ENCODE measurements around the gene SMC5.
A peak's percentile ranks its signal among the peaks of the same experiment; 100 is the strongest.

The SMC5 gene

GRCh38 chr9:70392850-70393249 lies 134.1 kb downstream of the SMC5 start:
- TF ChIP-seq SNAI2 (CRISPR knock-in tag; IDR thresholded peaks at IDR 0.05): no peak
- ATAC-seq: no peak

- TF ChIP-seq CREB5 (CRISPR knock-in tag; IDR thresholded peaks at IDR 0.05; ENCODE audit: low read depth): no peak
- TF ChIP-seq TOX (CRISPR knock-in tag; IDR thresholded peaks at IDR 0.05; ENCODE audit: borderline replicate concordance): no peak
- no peak for TF ChIP-seq GLIS3 (CRISPR knock-in tag; IDR thresholded peaks at IDR 0.05)
- TF ChIP-seq CSRNP3 (CRISPR knock-in tag; IDR thresholded peaks at IDR 0.05): no peak
- no peak for TF ChIP-seq PPARA (CRISPR knock-in tag; IDR thresholded peaks at IDR 0.05; ENCODE audit: borderline replicate concordance)
- TF ChIP-seq OSR1 (CRISPR knock-in tag; IDR thresholded peaks at IDR 0.05): no peak
- ATAC-seq: no peak
Observed at GRCh38 chr9:70395652-70396051, 136.9 kb downstream of the SMC5 start.

GRCh38 chr9:70398145-70398556 lies 139.4 kb downstream of the SMC5 start:
- ATAC-seq: no peak

GRCh38 chr9:70399141-70399540 lies 140.4 kb downstream of the SMC5 start:
- TF ChIP-seq ZNF8 (CRISPR knock-in tag; IDR thresholded peaks at IDR 0.05) (no peak), ARNTL (CRISPR knock-in tag; IDR thresholded peaks at IDR 0.05; ENCODE audit: borderline replicate concordance, low read depth) (no peak), ZNF565 (CRISPR knock-in tag; conservative IDR thresholded peaks at IDR 0.05; ENCODE audit: low read depth) (no peak), ZNF70 (CRISPR knock-in tag; IDR thresholded peaks at IDR 0.05) (peak; percentile 79), CREB5 (CRISPR knock-in tag; IDR thresholded peaks at IDR 0.05; ENCODE audit: low read depth) (no peak), ZC3H10 (CRISPR knock-in tag; IDR thresholded peaks at IDR 0.05) (no peak), POU6F1 (CRISPR knock-in tag; IDR thresholded peaks at IDR 0.05; ENCODE audit: borderline replicate concordance, low read depth) (no peak), TCF4 (CRISPR knock-in tag; IDR thresholded peaks at IDR 0.05; ENCODE audit: borderline replicate concordance) (no peak), CSRNP3 (CRISPR knock-in tag; IDR thresholded peaks at IDR 0.05) (no peak)
- no peak for ATAC-seq

More at GRCh38 chr9:70398145-70398556, 139.4 kb downstream of the SMC5 start:
- no peak for TF ChIP-seq PATZ1 (CRISPR knock-in tag; IDR thresholded peaks at IDR 0.05; ENCODE audit: borderline replicate concordance)
- no peak for TF ChIP-seq TOX (CRISPR knock-in tag; IDR thresholded peaks at IDR 0.05; ENCODE audit: borderline replicate concordance)

- ATAC-seq: no peak; the same call in 2 of the 3 replicates
- TF ChIP-seq PATZ1 (CRISPR knock-in tag; IDR thresholded peaks at IDR 0.05; ENCODE audit: borderline replicate concordance) (no peak), ARNTL (CRISPR knock-in tag; IDR thresholded peaks at IDR 0.05; ENCODE audit: borderline replicate concordance, low read depth) (no peak), TOX (CRISPR knock-in tag; IDR thresholded peaks at IDR 0.05; ENCODE audit: borderline replicate concordance) (no peak), POU6F1 (CRISPR knock-in tag; IDR thresholded peaks at IDR 0.05; ENCODE audit: borderline replicate concordance, low read depth) (no peak), RARB (CRISPR knock-in tag; IDR thresholded peaks at IDR 0.05) (no peak), ZNF565 (CRISPR knock-in tag; conservative IDR thresholded peaks at IDR 0.05; ENCODE audit: low read depth) (no peak), OSR1 (CRISPR knock-in tag; IDR thresholded peaks at IDR 0.05) (no peak), PPARA (CRISPR knock-in tag; IDR thresholded peaks at IDR 0.05; ENCODE audit: borderline replicate concordance) (no peak), ESRRG (CRISPR knock-in tag; IDR thresholded peaks at IDR 0.05) (no peak), BACH2 (CRISPR knock-in tag; IDR thresholded peaks at IDR 0.05; ENCODE audit: borderline replicate concordance) (no peak), SNAI2 (CRISPR knock-in tag; IDR thresholded peaks at IDR 0.05) (no peak), ISL1 (CRISPR knock-in tag; IDR thresholded peaks at IDR 0.05) (no peak)
Observed at GRCh38 chr9:70400107-70400892, 141.5 kb downstream of the SMC5 start.

All from SK-N-SH treated with all-trans-retinoic acid at 6 μM for 48 hours (cell line).